Lower lobe of right lung (tissue), 2 donors: ENCODE data around the gene NEAT1. TPM values are rescaled to one million over a fixed set of nuclear protein-coding genes. Genes with fewer than 3 reads are reported as not detected.
"Not testable (repeated sequence)": the region's sequence is repeated elsewhere in the genome, so short reads cannot be mapped to it uniquely, and the experiment has no call there.

ENCODE experiments used
- ATAC-seq, 2 donors: fragments of 200-7000 bp; cut with Tn5 transposase; one replicate each; pipeline ENCODE4 v1.9.1; 2020 to 2022; ENCODE audit warnings: mild to moderate bottlenecking in 2 of 2, moderate library complexity in 2 of 2
- DNase-seq: peaks from one replicate; pipeline ENCODE4 v3.0.0-alpha.2; 2020
- H3K27ac ChIP-seq: fragments of 200-600 bp; one replicate; pipeline ENCODE4 v1.8.0; 2022
- H3K27me3 ChIP-seq: fragments of 200-600 bp; one replicate; pipeline ENCODE4 v1.8.0; 2022; ENCODE audit warnings: low read depth
- H3K36me3 ChIP-seq: fragments of 200-600 bp; one replicate; pipeline ENCODE4 v1.8.0; 2022; ENCODE audit warnings: mild to moderate bottlenecking
- H3K4me1 ChIP-seq: fragments of 200-600 bp; one replicate; pipeline ENCODE4 v1.8.0; 2022
- H3K4me3 ChIP-seq: fragments of 200-600 bp; one replicate; pipeline ENCODE4 v1.8.0; 2022; ENCODE audit warnings: mild to moderate bottlenecking
- H3K9me3 ChIP-seq: fragments of 200-600 bp; one replicate; pipeline ENCODE4 v1.8.0; 2022
- CTCF ChIP-seq: fragments of 200-600 bp; IDR thresholded peaks from one replicate; pipeline ENCODE4 v1.8.0; 2022; ENCODE audit warnings: antibody characterized with exemption, mild to moderate bottlenecking
- intact Hi-C: fragments of 100-400 bp; cut with DNase I; formaldehyde crosslinking; loops from one replicate; pipeline ENCODE4 v1.11.0; 2022
- total RNA-seq: library from RNA; stranded (reverse); fragmentation: NEBNext Ultra II Directional; extraction: Animal tissue kit (Norgen Biotek cat#: 25700); gene quantifications from one replicate; pipeline ENCODE4 v1.2.1, GENCODE V29; 2021
- donor health status: DM: no; HTN: yes; CAD: no; lungs with severe emphysema.

NEAT1 gene
- total RNA-seq, 1 donor from 2014 or later, result 980 TPM

- H3K9me3 ChIP-seq, result no peaks in the 10 kb centered on the region
- H3K4me3 ChIP-seq, result no peak overlapping the region
- H3K27me3 ChIP-seq, result no peaks in the 10 kb centered on the region
- DNase-seq (no peak), ATAC-seq (peak; percentile 4 to 8)
- peaks cover 11% of the 10 kb centered on the region for H3K4me1 ChIP-seq
- intact Hi-C loops, result no loop called here
- no peak for TF ChIP-seq CTCF
- H3K36me3 ChIP-seq, result peaks cover 90% of the 10 kb centered on the region
- H3K27ac ChIP-seq, result peak overlapping the region; percentile 60
Measured at GRCh38 chr11:65404210-65404609, 18.4 kb upstream of the NEAT1 start.

- Histone ChIP-seq H3K27me3 (no peaks in the 10 kb centered on the region), H3K36me3 (peaks cover 90% of the 10 kb centered on the region), H3K4me3 (no peak overlapping the region), H3K4me1 (peaks cover 11% of the 10 kb centered on the region), H3K27ac (no peak overlapping the region), H3K9me3 (no peaks in the 10 kb centered on the region)
- intact Hi-C loops, result no loop called here
- DNase-seq (no peak), ATAC-seq (peak; percentile 34 to 47)
- no peak for TF ChIP-seq CTCF
Measured at GRCh38 chr11:65404638-65405339, 17.8 kb upstream of the NEAT1 start.

GRCh38 chr11:65410936-65411680 is 11.5 kb upstream of the NEAT1 start:
- no peak for ATAC-seq
- Histone ChIP-seq H3K9me3 (no peaks in the 10 kb centered on the region), H3K27me3 (no peaks in the 10 kb centered on the region), H3K36me3 (peaks cover 71% of the 10 kb centered on the region), H3K27ac (no peak overlapping the region), H3K4me3 (no peak overlapping the region), H3K4me1 (peaks cover 8% of the 10 kb centered on the region)
- peak; percentile 45 for DNase-seq
- intact Hi-C loops, result no loop called here
- TF ChIP-seq CTCF, result no peak

DNA sequence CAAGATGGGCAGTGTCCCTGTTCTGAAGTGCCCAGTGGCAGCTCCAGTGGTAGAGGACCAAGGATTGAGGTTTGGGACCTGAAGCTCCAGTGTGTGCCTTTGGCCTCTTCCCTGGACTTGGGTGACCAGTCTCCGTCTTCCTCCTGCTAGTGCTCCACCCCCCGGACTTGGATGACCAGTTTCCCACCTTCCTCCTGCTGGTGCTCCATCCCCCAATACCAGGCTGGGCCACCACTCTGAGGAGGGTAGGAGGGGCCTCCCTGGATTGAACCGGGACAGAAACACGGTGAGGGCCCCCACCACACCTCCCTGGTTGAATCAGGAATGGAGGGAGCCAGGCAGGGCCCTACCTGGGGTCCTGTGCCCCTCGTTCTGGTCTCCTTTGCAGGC is 10.9 kb upstream of the NEAT1 start:
- no peak for TF ChIP-seq CTCF
- Histone ChIP-seq H3K4me1 (peaks cover 14% of the 10 kb centered on the region), H3K27me3 (no peaks in the 10 kb centered on the region), H3K36me3 (peaks cover 66% of the 10 kb centered on the region), H3K4me3 (no peak overlapping the region), H3K27ac (no peak overlapping the region), H3K9me3 (no peaks in the 10 kb centered on the region)
- intact Hi-C loops, result no loop called here
- ATAC-seq (no peak), DNase-seq (peak; percentile 29)

DNA sequence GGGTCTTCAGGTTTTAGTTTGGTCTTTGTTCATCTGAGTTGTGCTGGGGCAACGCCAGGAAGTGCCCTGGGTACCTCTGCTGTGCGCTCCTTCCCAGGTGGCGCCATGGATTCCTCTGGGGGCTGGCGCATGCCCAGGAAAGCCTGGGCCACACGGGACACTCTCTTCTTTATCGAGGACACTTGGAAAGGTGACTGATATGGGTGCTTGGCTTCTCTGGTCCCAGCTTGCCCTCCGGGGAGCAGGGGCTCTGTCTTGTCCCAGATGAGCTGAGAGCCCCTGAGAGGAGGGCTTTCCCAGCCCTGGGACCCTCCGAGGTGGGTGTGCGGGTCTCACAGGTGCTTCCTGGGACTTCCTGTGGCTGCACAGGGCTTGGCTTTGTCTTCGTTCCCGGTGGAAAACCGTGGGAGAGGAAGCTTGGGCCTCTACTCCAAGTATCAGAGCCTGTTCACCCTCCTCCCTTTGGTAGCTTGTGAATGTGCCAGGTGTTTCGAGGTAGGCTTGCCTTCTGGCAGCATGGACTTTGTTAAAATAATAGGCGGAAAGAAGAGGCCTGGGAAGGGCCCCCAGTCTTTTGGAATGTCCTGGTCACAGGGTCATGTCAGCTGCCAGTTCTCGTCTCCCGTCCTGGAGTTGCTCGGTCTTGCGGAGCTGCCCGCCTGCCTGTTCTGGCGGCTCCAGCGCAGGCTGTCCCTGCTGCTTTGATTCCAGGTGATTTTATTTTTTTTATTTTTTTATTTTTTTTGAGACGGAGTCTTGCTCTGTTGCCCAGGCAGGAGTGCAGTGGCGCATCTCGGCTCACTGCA is 10.1 kb upstream of the NEAT1 start:
- DNase-seq (peak; percentile 25), ATAC-seq (no peak)
- H3K36me3 ChIP-seq, result peaks cover 58% of the 10 kb centered on the region
- H3K9me3 ChIP-seq, result no peaks in the 10 kb centered on the region
- TF ChIP-seq CTCF, result no peak
- intact Hi-C loops, result no loop called here
- no peak overlapping the region for H3K4me3 ChIP-seq
- H3K27me3 ChIP-seq, result no peaks in the 10 kb centered on the region
- peaks cover 22% of the 10 kb centered on the region for H3K4me1 ChIP-seq
- no peak overlapping the region for H3K27ac ChIP-seq

DNA sequence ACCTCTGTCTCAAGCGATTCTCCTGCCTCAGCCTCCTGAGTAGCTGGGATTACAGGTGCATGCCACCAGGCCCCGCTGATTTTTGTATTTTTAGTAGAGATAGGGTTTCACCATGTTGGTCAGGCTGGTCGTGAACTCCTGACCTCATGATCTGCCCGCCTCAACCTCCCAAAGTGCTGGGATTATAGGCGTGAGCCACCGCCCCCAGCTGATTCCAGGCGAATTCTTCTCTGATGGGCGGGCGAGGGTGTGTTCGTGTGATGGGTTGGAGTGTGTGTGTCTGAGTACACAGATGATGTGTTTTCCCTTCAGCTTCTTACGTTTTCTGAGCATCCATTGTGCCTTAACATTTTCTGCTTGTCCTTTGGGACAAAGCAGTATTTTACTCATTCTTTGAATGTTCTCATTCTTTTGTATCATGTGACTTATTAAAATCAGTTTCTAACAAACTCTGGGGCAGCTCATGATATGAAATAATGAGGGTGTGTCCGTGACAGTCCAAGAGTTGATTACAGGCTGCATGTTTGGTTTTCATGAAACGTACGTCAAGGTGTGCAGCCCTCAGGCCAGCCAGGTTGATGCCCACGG is 9.4 kb upstream of the NEAT1 start:
- intact Hi-C loops, H3K4me3 ChIP-seq, H3K27me3 ChIP-seq, ATAC-seq, H3K9me3 ChIP-seq, H3K27ac ChIP-seq: not testable (repeated sequence)
- Histone ChIP-seq H3K36me3 (peaks cover 51% of the 10 kb centered on the region), H3K4me1 (peaks cover 29% of the 10 kb centered on the region)
- peak; percentile 24 for DNase-seq
